Posterior vena cava (tissue), 2 donors: ENCODE data around the gene PPP1R12B. TPM values are rescaled to one million over a fixed set of nuclear protein-coding genes. Genes with fewer than 3 reads are reported as not detected.
"Not testable (repeated sequence)": the region's sequence is repeated elsewhere in the genome, so short reads cannot be mapped to it uniquely, and the experiment has no call there.

Experiments
- DNase-seq: peaks from one replicate; pipeline ENCODE4 v3.0.0-alpha.2; 2020; ENCODE audit warnings: low spot score
- intact Hi-C, 2 donors: fragments of 100-400 bp; cut with DNase I; formaldehyde crosslinking; loops; one replicate each; pipeline versions ENCODE4 v1.14.1 to v1.14.2; 2022 to 2023
- total RNA-seq, 2 donors: library from RNA; stranded (reverse); fragmentation: NEBNext Ultra II Directional; extraction: Animal tissue kit (Norgen Biotek cat#: 25700); gene quantifications; one replicate each; pipeline ENCODE4 v1.2.1, GENCODE V29; 2021
- donor health status: DM: yes; HTN: yes; CAD: no.
- donor health status: DM: yes; HTN: yes; CAD: no.

The PPP1R12B gene
- total RNA-seq, 2 donors from 2014 or later = 545 to 634 TPM

GRCh38 chr1:202505356-202505755, 156.9 kb downstream of the PPP1R12B start:
- DNase-seq = no peak
- intact Hi-C loops = no loop called here

- intact Hi-C loops = not testable (repeated sequence)
- DNase-seq = peak; percentile 85
Observed at GRCh38 chr1:202505880-202506575, 157.5 kb downstream of the PPP1R12B start.

GRCh38 chr1:202508863-202509262, 160.4 kb downstream of the PPP1R12B start:
- intact Hi-C loops = not testable (repeated sequence)

GRCh38 chr1:202513875-202514274, 165.4 kb downstream of the PPP1R12B start:
- intact Hi-C loops = loop anchor here in 1 of 2 donors (10.0 kb wide), 1 partner anchor 51 kb away; no protein-coding TSS in a partner anchor
- not testable (repeated sequence) for DNase-seq

More at GRCh38 chr1:202508863-202509262, 160.4 kb downstream of the PPP1R12B start:
- DNase-seq = not testable (repeated sequence)

GRCh38 chr1:202516434-202516877, 168.0 kb downstream of the PPP1R12B start:
- no peak for DNase-seq
- intact Hi-C loops = loop anchor here in 1 of 2 donors (10.0 kb wide), 1 partner anchor 48 kb away; no protein-coding TSS in a partner anchor

GRCh38 chr1:202517146-202517545, 168.6 kb downstream of the PPP1R12B start:
- intact Hi-C loops = loop anchor here in 1 of 2 donors (10.0 kb wide), 1 partner anchor 48 kb away; no protein-coding TSS in a partner anchor
- DNase-seq = not testable (repeated sequence)

GRCh38 chr1:202518180-202518579, 169.7 kb downstream of the PPP1R12B start:
- intact Hi-C loops = loop anchor here in 1 of 2 donors (10.0 kb wide), 1 partner anchor 47 kb away; no protein-coding TSS in a partner anchor
- not testable (repeated sequence) for DNase-seq

- intact Hi-C loops = loop anchor here in 1 of 2 donors (10.0 kb wide), 1 partner anchor 46 kb away; no protein-coding TSS in a partner anchor
- DNase-seq = not testable (repeated sequence)
Observed at GRCh38 chr1:202518905-202519304, 170.4 kb downstream of the PPP1R12B start.

- intact Hi-C loops = not testable (repeated sequence)
Observed at GRCh38 chr1:202520129-202520856, 171.8 kb downstream of the PPP1R12B start.

GRCh38 chr1:202520857-202521216, 172.3 kb downstream of the PPP1R12B start:
- DNase-seq, intact Hi-C loops: not testable (repeated sequence)

More at GRCh38 chr1:202520129-202520856, 171.8 kb downstream of the PPP1R12B start:
- not testable (repeated sequence) for DNase-seq

- intact Hi-C loops, DNase-seq: not testable (repeated sequence)
Observed at GRCh38 chr1:202521484-202521883, 173.0 kb downstream of the PPP1R12B start.

- DNase-seq = no peak
- intact Hi-C loops = no loop called here
Observed at GRCh38 chr1:202521886-202522285, 173.4 kb downstream of the PPP1R12B start.

GRCh38 chr1:202526056-202526455, 177.6 kb downstream of the PPP1R12B start:
- intact Hi-C loops, DNase-seq: not testable (repeated sequence)

- DNase-seq, intact Hi-C loops: not testable (repeated sequence)
Observed at GRCh38 chr1:202528096-202528722, 179.7 kb downstream of the PPP1R12B start.

GRCh38 chr1:202530686-202531085, 182.2 kb downstream of the PPP1R12B start:
- DNase-seq, intact Hi-C loops: not testable (repeated sequence)

- intact Hi-C loops = no loop called here
- DNase-seq = no peak
Observed at GRCh38 chr1:202531472-202531811, 182.9 kb downstream of the PPP1R12B start.

GRCh38 chr1:202531812-202532616, 183.5 kb downstream of the PPP1R12B start:
- intact Hi-C loops, DNase-seq: not testable (repeated sequence)

- intact Hi-C loops = not testable (repeated sequence)
Observed at GRCh38 chr1:202539166-202539574, 190.7 kb downstream of the PPP1R12B start.

GRCh38 chr1:202539583-202539982, 191.1 kb downstream of the PPP1R12B start:
- DNase-seq, intact Hi-C loops: not testable (repeated sequence)

More at GRCh38 chr1:202539166-202539574, 190.7 kb downstream of the PPP1R12B start:
- not testable (repeated sequence) for DNase-seq
